Measurements from ENCODE around the gene VKORC1L1.
A peak's percentile ranks its signal among the peaks of the same experiment; 100 is the strongest.
"Not testable (repeated sequence)": the region's sequence is repeated elsewhere in the genome, so short reads cannot be mapped to it uniquely, and the experiment has no call there.

Gene VKORC1L1

GRCh38 chr7:65964671-65965070 is 91.8 kb downstream of the VKORC1L1 start:
- H3K27me3 Mint-ChIP-seq; ATAC-seq (replicated peaks); H3K4me1 Mint-ChIP-seq (ENCODE audit: low read depth in 2 of 2); H3K4me3 Mint-ChIP-seq; DNase-seq; H3K9me3 Mint-ChIP-seq: not testable (repeated sequence)
- peaks cover 85% of the 10 kb centered on the region for H3K36me3 Mint-ChIP-seq (ENCODE audit: insufficient read depth)
- peak overlapping the region in 1 of 2 donors; percentile 10 for H3K27ac Mint-ChIP-seq

DNA sequence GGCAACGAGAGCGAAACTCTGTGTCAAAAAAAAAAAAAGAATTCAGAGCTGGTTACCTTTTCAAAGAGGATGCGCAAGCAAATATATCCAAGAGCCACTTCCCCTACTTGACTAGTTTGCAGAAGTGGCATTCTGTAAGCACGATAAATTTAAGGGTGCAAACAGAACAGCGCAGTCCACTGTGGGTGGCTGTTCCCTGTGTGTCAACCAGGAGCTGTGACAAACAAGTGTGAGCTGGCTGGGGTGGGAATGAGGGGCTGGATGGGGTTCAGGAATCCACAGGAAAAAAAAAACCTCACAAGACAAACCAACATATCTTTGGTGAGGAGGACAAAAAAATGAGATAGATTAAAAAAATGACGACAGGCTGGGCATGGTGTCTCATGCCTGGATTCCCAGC is 93.3 kb downstream of the VKORC1L1 start:
- H3K4me3 Mint-ChIP-seq, result no peak overlapping the region
- no peaks in the 10 kb centered on the region for H3K4me1 Mint-ChIP-seq (ENCODE audit: low read depth in 2 of 2)
- peak overlapping the region; percentile 28 to 80 for H3K27ac Mint-ChIP-seq
- ATAC-seq (replicated peaks) (no peak), DNase-seq (no peak)
- H3K27me3 Mint-ChIP-seq, result no peaks in the 10 kb centered on the region
- H3K9me3 Mint-ChIP-seq, result no peaks in the 10 kb centered on the region
- H3K36me3 Mint-ChIP-seq (ENCODE audit: insufficient read depth), result peaks cover 85% of the 10 kb centered on the region

DNA sequence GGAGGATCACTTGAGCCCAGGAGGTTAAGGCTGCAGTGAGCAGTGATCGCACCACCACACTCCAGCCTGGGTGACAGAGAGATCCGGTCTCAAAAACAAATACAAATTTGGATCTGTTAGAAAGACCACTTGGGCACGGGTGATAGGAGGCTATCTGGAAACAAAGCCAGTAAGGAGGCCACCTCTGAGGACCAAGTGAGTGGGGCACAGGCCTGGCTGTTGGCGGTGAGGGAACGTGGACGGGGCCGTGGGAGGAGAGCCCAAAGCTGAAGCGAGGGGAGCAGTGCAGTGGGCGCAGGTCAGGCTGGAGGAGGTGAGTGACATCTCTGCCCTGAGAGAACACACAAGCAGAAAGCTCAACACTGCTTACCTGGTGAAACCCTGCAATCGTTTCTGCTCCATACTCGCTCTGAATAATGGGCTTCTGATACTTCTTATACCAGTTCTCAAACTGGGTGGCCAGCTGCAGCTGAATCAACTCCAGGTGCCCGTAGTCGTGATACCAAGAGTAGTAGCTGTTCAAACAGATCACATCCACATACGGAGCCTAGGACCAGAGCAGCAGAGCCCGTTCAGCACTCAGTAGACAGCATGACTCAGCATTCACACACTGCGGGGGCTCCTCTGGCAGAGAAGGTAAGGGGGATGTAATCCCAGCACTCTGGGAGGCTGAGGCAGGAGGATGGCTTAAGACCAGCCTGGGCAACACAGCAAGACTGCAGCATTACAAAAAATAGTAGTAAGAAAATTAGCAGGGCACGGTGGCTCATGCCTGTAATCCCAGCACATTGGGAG is 94.7 kb downstream of the VKORC1L1 start:
- Mint-ChIP-seq H3K27ac (peak overlapping the region; percentile 28 to 80), H3K9me3 (no peaks in the 10 kb centered on the region), H3K27me3 (no peaks in the 10 kb centered on the region), H3K4me3 (no peak overlapping the region), H3K4me1 (ENCODE audit: low read depth in 2 of 2) (peaks cover 0 to 4% of the 10 kb centered on the region in 2 donors), H3K36me3 (ENCODE audit: insufficient read depth) (peaks cover 88% of the 10 kb centered on the region)
- ATAC-seq (replicated peaks) (no peak), DNase-seq (no peak)

- Mint-ChIP-seq H3K27me3 (no peaks in the 10 kb centered on the region), H3K27ac (peak overlapping the region in 1 of 2 donors; percentile 26), H3K4me3 (no peak overlapping the region), H3K9me3 (no peaks in the 10 kb centered on the region), H3K4me1 (ENCODE audit: low read depth in 2 of 2) (peaks cover 0 to 5% of the 10 kb centered on the region in 2 donors), H3K36me3 (ENCODE audit: insufficient read depth) (peaks cover 93% of the 10 kb centered on the region)
- DNase-seq, result no peak
- no peak for ATAC-seq (replicated peaks)
Observed at GRCh38 chr7:65968256-65969185, 95.6 kb downstream of the VKORC1L1 start.

GRCh38 chr7:65971021-65971420 is 98.1 kb downstream of the VKORC1L1 start:
- DNase-seq, result no peak
- H3K9me3 Mint-ChIP-seq, result no peaks in the 10 kb centered on the region
- H3K4me3 Mint-ChIP-seq, result no peak overlapping the region
- ATAC-seq (replicated peaks), result no peak
- H3K27ac Mint-ChIP-seq, result peak overlapping the region; percentile 46 to 74
- peaks cover 0 to 5% of the 10 kb centered on the region in 2 donors for H3K4me1 Mint-ChIP-seq (ENCODE audit: low read depth in 2 of 2)
- H3K36me3 Mint-ChIP-seq (ENCODE audit: insufficient read depth), result peaks cover 71% of the 10 kb centered on the region
- no peaks in the 10 kb centered on the region for H3K27me3 Mint-ChIP-seq

DNA sequence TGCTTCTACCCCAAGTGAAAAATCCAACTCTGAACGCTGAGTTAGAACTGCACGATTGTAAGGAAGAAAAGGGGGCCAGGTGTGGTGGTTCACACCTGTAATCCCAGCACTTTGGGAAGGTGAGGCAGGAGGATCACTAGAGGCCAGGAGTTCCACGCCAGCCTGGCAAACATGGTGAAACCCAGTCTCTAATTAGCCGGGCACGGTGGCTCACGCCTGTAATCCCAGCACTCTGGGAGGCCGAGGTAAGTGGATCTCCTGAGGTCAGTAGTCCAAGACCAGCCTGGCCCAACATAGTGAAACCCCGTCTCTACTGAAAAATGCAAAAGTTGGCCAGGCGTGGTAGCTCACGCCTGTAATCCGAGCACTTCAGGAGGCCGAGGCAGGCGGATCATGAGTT is 100.1 kb downstream of the VKORC1L1 start:
- Mint-ChIP-seq H3K27ac (peak overlapping the region; percentile 81 to 88), H3K27me3 (no peaks in the 10 kb centered on the region), H3K9me3 (no peaks in the 10 kb centered on the region), H3K4me1 (ENCODE audit: low read depth in 2 of 2) (peaks cover 0 to 5% of the 10 kb centered on the region in 2 donors), H3K4me3 (no peak overlapping the region), H3K36me3 (ENCODE audit: insufficient read depth) (peaks cover 51% of the 10 kb centered on the region)
- ATAC-seq (replicated peaks) (no peak), DNase-seq (no peak)

DNA sequence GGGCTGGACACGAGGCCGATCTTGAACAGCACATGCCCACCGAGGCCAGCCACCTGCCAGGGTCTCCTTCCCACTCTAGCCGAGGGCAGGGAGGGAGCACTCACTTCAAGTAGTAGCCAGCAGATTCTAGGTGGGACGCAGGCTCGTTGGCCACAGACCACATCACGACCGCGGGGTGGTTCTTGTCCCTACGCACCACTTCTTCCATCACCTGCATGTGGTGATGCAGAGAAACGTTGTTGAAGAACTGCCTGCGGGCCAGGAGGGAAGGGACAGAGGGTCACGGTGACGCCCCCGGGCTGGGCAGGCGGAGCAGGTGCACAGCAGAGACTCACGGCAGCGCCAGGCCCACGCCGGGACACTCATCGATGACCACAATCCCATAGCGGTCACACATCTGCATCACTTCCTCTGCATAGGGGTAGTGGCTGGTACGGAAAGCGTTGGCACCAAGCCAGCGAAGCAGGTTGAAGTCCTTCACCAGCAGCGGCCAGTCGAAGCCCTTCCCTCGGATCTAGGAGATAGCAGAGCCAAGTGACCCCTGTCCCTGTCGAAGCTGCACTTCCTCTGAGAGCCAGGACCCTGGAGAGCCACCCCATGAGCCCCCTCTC is 101.4 kb downstream of the VKORC1L1 start:
- no peak overlapping the region for H3K4me3 Mint-ChIP-seq
- ATAC-seq (replicated peaks), result no peak
- no peak overlapping the region for H3K27ac Mint-ChIP-seq

DNA sequence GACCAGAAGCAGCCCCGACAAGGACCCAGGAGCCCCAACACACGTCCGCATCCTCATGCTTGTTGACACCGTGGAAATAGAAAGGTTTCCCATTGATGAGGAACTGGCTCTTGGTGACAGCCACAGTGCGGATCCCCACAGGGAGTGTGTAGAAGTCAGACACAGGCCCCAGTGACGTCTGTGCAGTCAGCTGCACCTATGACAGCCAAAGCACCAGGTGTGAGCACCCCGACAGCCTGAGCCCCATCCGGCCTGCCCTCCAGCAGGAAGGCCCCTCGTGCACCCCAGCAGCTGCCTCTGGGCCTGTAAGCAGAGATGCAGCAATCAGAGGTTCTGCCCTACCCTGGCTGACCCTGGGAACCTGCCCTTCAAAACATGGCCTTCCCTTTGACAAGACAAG is 102.0 kb downstream of the VKORC1L1 start:
- DNase-seq, result no peak
- no peak for ATAC-seq (replicated peaks)
- H3K27me3 Mint-ChIP-seq, result no peaks in the 10 kb centered on the region

More for the DNA sequence above, 101.4 kb downstream of the VKORC1L1 start:
- DNase-seq, result no peak
- H3K9me3 Mint-ChIP-seq, result no peaks in the 10 kb centered on the region
- peaks cover 0 to 5% of the 10 kb centered on the region in 2 donors for H3K4me1 Mint-ChIP-seq (ENCODE audit: low read depth in 2 of 2)
- no peaks in the 10 kb centered on the region for H3K27me3 Mint-ChIP-seq
- peaks cover 45% of the 10 kb centered on the region for H3K36me3 Mint-ChIP-seq (ENCODE audit: insufficient read depth)

GRCh38 chr7:65975814-65976445 is 103.1 kb downstream of the VKORC1L1 start:
- H3K36me3 Mint-ChIP-seq (ENCODE audit: insufficient read depth), result peaks cover 36% of the 10 kb centered on the region
- DNase-seq, result no peak
- no peaks in the 10 kb centered on the region for H3K9me3 Mint-ChIP-seq
- H3K27me3 Mint-ChIP-seq, result no peaks in the 10 kb centered on the region
- ATAC-seq (replicated peaks), result no peak
- no peak overlapping the region for H3K4me3 Mint-ChIP-seq
- H3K4me1 Mint-ChIP-seq (ENCODE audit: low read depth in 2 of 2), result peaks cover 8 to 13% of the 10 kb centered on the region in 2 donors
- no peak overlapping the region for H3K27ac Mint-ChIP-seq

More for the DNA sequence above, 102.0 kb downstream of the VKORC1L1 start:
- H3K27ac Mint-ChIP-seq, result no peak overlapping the region
- H3K36me3 Mint-ChIP-seq (ENCODE audit: insufficient read depth), result peaks cover 45% of the 10 kb centered on the region
- H3K9me3 Mint-ChIP-seq, result no peaks in the 10 kb centered on the region
- H3K4me3 Mint-ChIP-seq, result no peak overlapping the region
- H3K4me1 Mint-ChIP-seq (ENCODE audit: low read depth in 2 of 2), result peaks cover 0 to 5% of the 10 kb centered on the region in 2 donors

DNA sequence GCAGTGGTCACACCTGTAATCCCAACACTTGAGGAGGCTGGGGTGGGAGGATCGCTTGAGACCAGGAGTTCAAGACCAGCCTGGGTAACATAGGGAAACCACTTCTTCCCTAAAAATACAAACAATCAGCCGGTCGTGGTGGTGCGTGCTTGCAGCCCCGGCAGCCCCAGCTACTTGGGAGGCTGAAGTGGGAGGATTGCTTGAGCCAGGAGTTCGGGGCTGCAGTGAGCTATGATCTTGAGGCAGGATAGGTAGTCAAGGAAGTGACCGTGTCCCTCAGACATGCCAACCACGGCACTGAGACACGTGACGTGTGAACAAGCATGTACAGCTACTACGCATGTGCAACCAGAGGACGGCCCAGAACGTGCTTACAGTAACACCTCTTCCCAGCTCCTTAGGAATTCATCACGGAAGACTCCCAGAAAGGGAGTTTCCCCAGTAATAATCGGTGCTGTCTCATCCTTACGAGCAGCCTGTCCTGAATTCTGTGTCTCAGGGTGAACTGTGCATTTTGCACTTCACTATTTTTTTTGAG is 103.9 kb downstream of the VKORC1L1 start:
- H3K4me1 Mint-ChIP-seq (ENCODE audit: low read depth in 2 of 2), result peaks cover 9 to 16% of the 10 kb centered on the region in 2 donors
- no peaks in the 10 kb centered on the region for H3K9me3 Mint-ChIP-seq
- H3K27ac Mint-ChIP-seq, result peak overlapping the region in 1 of 2 donors; percentile 70
- peaks cover 32% of the 10 kb centered on the region for H3K36me3 Mint-ChIP-seq (ENCODE audit: insufficient read depth)
- no peaks in the 10 kb centered on the region for H3K27me3 Mint-ChIP-seq
- no peak for DNase-seq
- no peak for ATAC-seq (replicated peaks)
- no peak overlapping the region for H3K4me3 Mint-ChIP-seq

GRCh38 chr7:65978891-65979582 is 106.2 kb downstream of the VKORC1L1 start:
- no peak for ATAC-seq (replicated peaks)
- H3K36me3 Mint-ChIP-seq (ENCODE audit: insufficient read depth), result peaks cover 21% of the 10 kb centered on the region
- no peaks in the 10 kb centered on the region for H3K27me3 Mint-ChIP-seq
- no peaks in the 10 kb centered on the region for H3K9me3 Mint-ChIP-seq
- no peak for DNase-seq
- peaks cover 10 to 11% of the 10 kb centered on the region in 2 donors for H3K4me1 Mint-ChIP-seq (ENCODE audit: low read depth in 2 of 2)
- H3K4me3 Mint-ChIP-seq, result no peak overlapping the region
- H3K27ac Mint-ChIP-seq, result peak overlapping the region; percentile 79 to 81

All from effector memory CD8-positive, alpha-beta T cell (primary cell).